Caco-2 (cell line): ENCODE data around the gene COL9A3. TPM values are rescaled to one million over a fixed set of nuclear protein-coding genes. Genes with fewer than 3 reads are reported as not detected.

ENCODE experiments used
- BruUV-seq: library from RNA; stranded (reverse); fragments of 400-500 nt; replicated peaks from 2 replicates; lab custom pipeline; 2021; lab: Mats Ljungman, UMichigan
- CTCF ChIA-PET: fragments of 300-600 bp; sonication (Branson Sonifier 250); formaldehyde crosslinking; loops from one replicate; lab custom pipeline; 2022; ENCODE audit warnings: antibody characterized with exemption; lab: Charles Lee
- POLR2A ChIA-PET: fragments of 300-600 bp; sonication (Branson Sonifier 250); formaldehyde crosslinking; loops from one replicate; lab custom pipeline; 2022; ENCODE audit warnings: antibody characterized with exemption; lab: Charles Lee
- DNase-seq, 2 experiments: peaks; one replicate each; pipeline versions ENCODE4 v3.0.0 to v3.0.0-alpha.2; 2020 to 2022
- H3K27me3 ChIP-seq: replicated peaks from 2 replicates; pipeline ENCODE4 v1.6.0; 2011; ENCODE audit warnings: low read length; ENCODE audit not compliant: control insufficient read depth, insufficient read depth
- H3K36me3 ChIP-seq: 2 replicates; pipeline ENCODE4 v1.5.1; 2011; ENCODE audit warnings: low read length; ENCODE audit not compliant: control insufficient read depth, insufficient read depth
- H3K4me1 ChIP-seq: fragments of 250-450 bp; sonication (Bioruptor Pico); 2 replicates; pipeline ENCODE4 v1.5.1; 2020; ENCODE audit warnings: mild to moderate bottlenecking
- H3K4me3 ChIP-seq: 2 replicates; pipeline ENCODE4 v1.5.1; 2011; ENCODE audit warnings: low read depth, mild to moderate bottlenecking, control low read depth, low read length
- H3K9me3 ChIP-seq: fragments of 250-450 bp; sonication (Bioruptor Pico); 2 replicates; pipeline ENCODE4 v1.5.1; 2020; ENCODE audit warnings: mild to moderate bottlenecking, moderate library complexity
- H3K27ac Mint-ChIP-seq: one replicate; pipeline ENCODE4 v1.8.0; 2022; ENCODE audit warnings: mixed read lengths; ENCODE audit not compliant: unreplicated experiment
- H3K27me3 Mint-ChIP-seq: one replicate; pipeline ENCODE4 v1.8.0; 2022; ENCODE audit warnings: mixed read lengths; ENCODE audit not compliant: insufficient read depth, unreplicated experiment
- H3K36me3 Mint-ChIP-seq: one replicate; pipeline ENCODE4 v1.8.0; 2022; ENCODE audit warnings: mild to moderate bottlenecking, mixed read lengths; ENCODE audit not compliant: insufficient read depth, unreplicated experiment
- H3K4me1 Mint-ChIP-seq: one replicate; pipeline ENCODE4 v1.8.0; 2022; ENCODE audit warnings: low read depth, mixed read lengths; ENCODE audit not compliant: unreplicated experiment
- H3K4me3 Mint-ChIP-seq: one replicate; pipeline ENCODE4 v1.8.0; 2022; ENCODE audit warnings: mild to moderate bottlenecking, moderate library complexity, mixed read lengths; ENCODE audit not compliant: unreplicated experiment
- H3K9me3 Mint-ChIP-seq: one replicate; pipeline ENCODE4 v1.8.0; 2022; ENCODE audit warnings: mixed read lengths; ENCODE audit not compliant: unreplicated experiment
- CTCF ChIP-seq, 2 experiments: fragments of 200-600 bp in 1 of 2; IDR thresholded peaks; 1 replicate in 1 of 2; 2 replicates in 1 of 2; pipeline versions ENCODE4 v1.5.1 to v1.8.0; 2011 to 2022; ENCODE audit warnings: antibody characterized with exemption in 1 of 2, control low read depth in 1 of 2, inconsistent platforms in 1 of 2, low read depth in 1 of 2, low read length in 1 of 2, mild to moderate bottlenecking in 1 of 2, moderate library complexity in 1 of 2; ENCODE audit not compliant: insufficient read depth in 1 of 2, severe bottlenecking in 1 of 2, unreplicated experiment in 1 of 2
- intact Hi-C: fragments of 100-400 bp; cut with micrococcal nuclease; formaldehyde crosslinking; loops from one replicate; pipeline ENCODE4 v1.10.0; 2022; ENCODE audit not compliant: unreplicated experiment
- total RNA-seq: library from RNA; stranded (reverse); gene quantifications from 2 replicates; pipeline ENCODE4 v1.2.3, GENCODE V29; 2022

COL9A3 gene
- total RNA-seq, 1 experiment from 2014 or later: 6.4 TPM

GRCh38 chr20:62811720-62812119 is 5.1 kb upstream of the COL9A3 start:
- intact Hi-C loops: no loop called here
- CTCF ChIA-PET: interaction anchor here (0.6 kb wide), 1 partner anchor 18 kb away, joined by 3 read pairs; no protein-coding TSS in a partner anchor
- peaks cover 30% of the 10 kb centered on the region for H3K36me3 ChIP-seq

GRCh38 chr20:62812181-62812906 is 4.5 kb upstream of the COL9A3 start:
- peaks cover 55% of the 10 kb centered on the region for H3K36me3 Mint-ChIP-seq
- H3K9me3 ChIP-seq: no peaks in the 10 kb centered on the region
- ChIA-PET CTCF (interaction anchor here (0.6 to 1.0 kb wide), 2 partner anchors 16 to 18 kb away, joined by 3 read pairs; partner anchors contain the start of gene MRGBP), POLR2A (no interaction called here)
- no peaks in the 10 kb centered on the region for H3K27me3 ChIP-seq
- H3K4me3 Mint-ChIP-seq: no peak overlapping the region
- H3K36me3 ChIP-seq: peaks cover 26% of the 10 kb centered on the region
- H3K9me3 Mint-ChIP-seq: no peaks in the 10 kb centered on the region
- peaks cover 22% of the 10 kb centered on the region for H3K4me1 ChIP-seq
- no peak overlapping the region for H3K4me3 ChIP-seq
- H3K27me3 Mint-ChIP-seq: no peaks in the 10 kb centered on the region
- no peak for TF ChIP-seq CTCF (IDR thresholded peaks at IDR 0.05; ENCODE audit: insufficient read depth in 1 of 2, low read depth in 1 of 2, low read length in 1 of 2, severe bottlenecking in 1 of 2, unreplicated experiment in 1 of 2)
- intact Hi-C loops: no loop called here
- no TSS peak for BruUV-seq
- peak overlapping the region; percentile 7 for H3K27ac Mint-ChIP-seq
- H3K4me1 Mint-ChIP-seq: peaks cover 11% of the 10 kb centered on the region
- DNase-seq: no peak

More at GRCh38 chr20:62811720-62812119, 5.1 kb upstream of the COL9A3 start:
- no peak for TF ChIP-seq CTCF (IDR thresholded peaks at IDR 0.05; ENCODE audit: insufficient read depth in 1 of 2, low read depth in 1 of 2, low read length in 1 of 2, severe bottlenecking in 1 of 2, unreplicated experiment in 1 of 2)
- DNase-seq: no peak
- POLR2A ChIA-PET: no interaction called here
- Histone ChIP-seq H3K27me3 (no peaks in the 10 kb centered on the region), H3K4me1 (peaks cover 20% of the 10 kb centered on the region), H3K9me3 (no peaks in the 10 kb centered on the region), H3K4me3 (no peak overlapping the region)
- BruUV-seq: no TSS peak
- Mint-ChIP-seq H3K4me3 (no peak overlapping the region), H3K9me3 (no peaks in the 10 kb centered on the region), H3K36me3 (peaks cover 60% of the 10 kb centered on the region), H3K4me1 (peaks cover 11% of the 10 kb centered on the region), H3K27me3 (no peaks in the 10 kb centered on the region), H3K27ac (peak overlapping the region; percentile 7)

- peaks cover 23% of the 10 kb centered on the region for H3K4me1 ChIP-seq
- H3K27me3 ChIP-seq: no peaks in the 10 kb centered on the region
- peaks cover 51% of the 10 kb centered on the region for H3K36me3 Mint-ChIP-seq
- no peak for DNase-seq
- intact Hi-C loops: no loop called here
- H3K36me3 ChIP-seq: peaks cover 21% of the 10 kb centered on the region
- CTCF ChIA-PET: interaction anchor here (1.0 kb wide), 1 partner anchor 17 kb away, joined by 3 read pairs; the partner anchor contains the start of gene MRGBP
- H3K4me3 Mint-ChIP-seq: no peak overlapping the region
- no peaks in the 10 kb centered on the region for H3K9me3 ChIP-seq
- POLR2A ChIA-PET: no interaction called here
- H3K4me3 ChIP-seq: no peak overlapping the region
- no peak for TF ChIP-seq CTCF (IDR thresholded peaks at IDR 0.05; ENCODE audit: insufficient read depth in 1 of 2, low read depth in 1 of 2, low read length in 1 of 2, severe bottlenecking in 1 of 2, unreplicated experiment in 1 of 2)
- no peaks in the 10 kb centered on the region for H3K9me3 Mint-ChIP-seq
- no peaks in the 10 kb centered on the region for H3K27me3 Mint-ChIP-seq
- H3K4me1 Mint-ChIP-seq: peaks cover 11% of the 10 kb centered on the region
- H3K27ac Mint-ChIP-seq: peak overlapping the region; percentile 2
- BruUV-seq: TSS peak; percentile 45
Observed at GRCh38 chr20:62812907-62813200, 4.0 kb upstream of the COL9A3 start.
